K562 (cell line): ENCODE data around the gene SEC14L1. TPM values are rescaled to one million over a fixed set of nuclear protein-coding genes. Genes with fewer than 3 reads are reported as not detected.

Experiments used
- CEBPG ChIP-seq, 3 experiments: fragments of 200-800 bp in 1 of 3; sonication (Bioruptor generic) in 1 of 3; sonication (generic) in 1 of 3; formaldehyde crosslinking in 1 of 3; IDR thresholded peaks in 2 of 3; conservative IDR thresholded peaks in 1 of 3; 2 replicates each; pipeline versions ENCODE4 v1.6.1 to v1.8.0; 2016 to 2022; ENCODE audit warnings: missing compliant biosample characterization in 2 of 3, missing genetic modification characterization in 2 of 3, mild to moderate bottlenecking in 1 of 3, missing genetic modification reagents in 1 of 3
- CTCF ChIP-seq, 3 experiments: IDR thresholded peaks in 2 of 3; conservative IDR thresholded peaks in 1 of 3; 2 replicates each; pipeline ENCODE4 v1.5.1; 2011 to 2012; ENCODE audit warnings: low read length in 3 of 3, mild to moderate bottlenecking in 3 of 3, control low read depth in 2 of 3, improper control_type of control experiment in 1 of 3, inconsistent platforms in 1 of 3, low read depth in 1 of 3, mixed read lengths in 1 of 3, moderate library complexity in 1 of 3; ENCODE audit not compliant: insufficient read depth in 2 of 3
- E2F8 ChIP-seq: fragments of 450-650 bp; IDR thresholded peaks from 2 replicates; pipeline ENCODE4 v1.7.1; 2018; ENCODE audit warnings: mild to moderate bottlenecking, low read depth; ENCODE audit not compliant: partially characterized antibody
- GATAD2A ChIP-seq: fragments of 450-650 bp; IDR thresholded peaks from 2 replicates; pipeline ENCODE4 v1.6.1; 2017
- ILK ChIP-seq: fragments of 450-650 bp; IDR thresholded peaks from 2 replicates; pipeline ENCODE4 v1.6.1; 2016; ENCODE audit warnings: missing genetic modification characterization, low read depth, mild to moderate bottlenecking, missing compliant biosample characterization, moderate library complexity, borderline replicate concordance
- MXI1 ChIP-seq: IDR thresholded peaks from 2 replicates; pipeline ENCODE4 v1.6.1; 2011; ENCODE audit warnings: low read depth, mild to moderate bottlenecking, improper control_type of control experiment, low read length
- NR4A1 ChIP-seq, 2 experiments: fragments of 250-450 bp in 1 of 2; fragments of 450-650 bp in 1 of 2; sonication (Bioruptor Pico) in 1 of 2; IDR thresholded peaks; 2 replicates each; pipeline versions ENCODE4 v1.4.0 to v1.6.1; 2016 to 2020; ENCODE audit warnings: mild to moderate bottlenecking in 2 of 2, missing compliant biosample characterization in 1 of 2, missing genetic modification characterization in 1 of 2, moderate library complexity in 1 of 2
- PHTF2 ChIP-seq: fragments of 250-450 bp; sonication (Bioruptor Pico); IDR thresholded peaks from 2 replicates; pipeline ENCODE4 v1.5.0; 2021; ENCODE audit warnings: mild to moderate bottlenecking
- POLR3G ChIP-seq: IDR thresholded peaks from 2 replicates; pipeline ENCODE4 v1.6.1; 2011; ENCODE audit not compliant: insufficient read length, insufficient replicate concordance; ENCODE audit errors: extremely low read depth
- SP2 ChIP-seq: IDR thresholded peaks from 2 replicates; pipeline ENCODE4 v1.6.1; 2011; ENCODE audit warnings: mild to moderate bottlenecking, low read depth, low read length, moderate library complexity; ENCODE audit not compliant: poor library complexity, severe bottlenecking; ENCODE audit errors: extremely low read depth
- ZBTB33 ChIP-seq: sonication (generic); formaldehyde crosslinking; IDR thresholded peaks from 2 replicates; pipeline ENCODE4 v1.8.1; 2023; ENCODE audit warnings: mild to moderate bottlenecking, missing genetic modification reagents
- ZBTB43 ChIP-seq: sonication (generic); formaldehyde crosslinking; IDR thresholded peaks from 2 replicates; pipeline ENCODE4 v1.8.0; 2023; ENCODE audit warnings: mild to moderate bottlenecking, missing genetic modification reagents
- polyA plus RNA-seq, 8 experiments: library from polyadenylated mRNA; depleted of rRNA in 4 of 8; stranded (reverse) in 5 of 8; unstranded in 3 of 8; fragments of >200 nt; fragmentation: Nextera tagmentation in 2 of 8; fragmentation: Illumina TruSeq in 1 of 8; extraction: Ambion mirVana in 2 of 8; extraction: Trizol in 1 of 8; gene quantifications; 2 replicates each; pipeline versions ENCODE4 v1.2.1 to v1.2.3, GENCODE V29; 2011 to 2014; ENCODE audit warnings: inconsistent platforms in 1 of 8, missing spikeins in 1 of 8
- total RNA-seq, 7 experiments: library from RNA; depleted of rRNA in 6 of 7; stranded (reverse); fragments of >200 nt in 6 of 7; fragmentation: Illumina TruSeq in 2 of 7; extraction: Trizol in 2 of 7; gene quantifications; 2 replicates each; pipeline versions ENCODE4 v1.2.1 to v1.2.3, GENCODE V29; 2011 to 2021; ENCODE audit warnings: low replicate concordance in 1 of 7
- TF ChIP-seq, protein P1 (sequence below): sonication (generic); formaldehyde crosslinking; IDR thresholded peaks from 2 replicates; pipeline ENCODE4 v1.8.0; 2022; ENCODE audit warnings: missing genetic modification reagents, mild to moderate bottlenecking, borderline replicate concordance
- TF ChIP-seq, protein P2 (sequence below), 2 experiments: fragments of 450-650 bp in 1 of 2; sonication (generic) in 1 of 2; formaldehyde crosslinking in 1 of 2; IDR thresholded peaks in 1 of 2; conservative IDR thresholded peaks in 1 of 2; 2 replicates each; pipeline versions ENCODE4 v1.6.1 to v1.8.1; 2016 to 2023; ENCODE audit warnings: mild to moderate bottlenecking in 2 of 2, moderate library complexity in 2 of 2, inconsistent platforms in 1 of 2, missing genetic modification reagents in 1 of 2

Gene SEC14L1
- total and polyA plus RNA-seq, 9 of the 15 experiments (the other 6 are each of a cell fraction or from before 2014, with no cell fraction given) = 3.1 to 39.7 (median 15.2) TPM

GRCh38 chr17:77096570-77097214 lies 44.1 kb upstream of the SEC14L1 start (continued):
- peak; percentile 53 to 88 (median 59); a peak in 5 of 6 replicates for TF ChIP-seq CTCF (IDR thresholded peaks at IDR 0.05 in 2 of 3, conservative IDR thresholded peaks at IDR 0.05 in 1 of 3; ENCODE audit: insufficient read depth in 2 of 3, low read depth in 1 of 3, low read length in 3 of 3)
- no peak for TF ChIP-seq ZBTB33 (CRISPR knock-in tag)
- no peak for TF ChIP-seq SP2
- TF ChIP-seq ILK (tag) = no peak
- no peak for TF ChIP-seq MXI1
- TF ChIP-seq POLR3G = no peak
- TF ChIP-seq, protein P1, sequence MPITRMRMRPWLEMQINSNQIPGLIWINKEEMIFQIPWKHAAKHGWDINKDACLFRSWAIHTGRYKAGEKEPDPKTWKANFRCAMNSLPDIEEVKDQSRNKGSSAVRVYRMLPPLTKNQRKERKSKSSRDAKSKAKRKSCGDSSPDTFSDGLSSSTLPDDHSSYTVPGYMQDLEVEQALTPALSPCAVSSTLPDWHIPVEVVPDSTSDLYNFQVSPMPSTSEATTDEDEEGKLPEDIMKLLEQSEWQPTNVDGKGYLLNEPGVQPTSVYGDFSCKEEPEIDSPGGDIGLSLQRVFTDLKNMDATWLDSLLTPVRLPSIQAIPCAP (CRISPR knock-in tag) = no peak
- no peak for TF ChIP-seq E2F8
- no peak for TF ChIP-seq GATAD2A
- TF ChIP-seq NR4A1 (CRISPR knock-in tag; IDR thresholded peaks at IDR 0.05) = no peak
- TF ChIP-seq NR4A1 (tag; IDR thresholded peaks at IDR 0.05) = no peak
- TF ChIP-seq ZBTB43 (CRISPR knock-in tag) = no peak
- TF ChIP-seq, protein P2, sequence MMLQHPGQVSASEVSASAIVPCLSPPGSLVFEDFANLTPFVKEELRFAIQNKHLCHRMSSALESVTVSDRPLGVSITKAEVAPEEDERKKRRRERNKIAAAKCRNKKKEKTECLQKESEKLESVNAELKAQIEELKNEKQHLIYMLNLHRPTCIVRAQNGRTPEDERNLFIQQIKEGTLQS (IDR thresholded peaks at IDR 0.05) = peak; percentile 47; the same call in 1 of the 2 replicates
- TF ChIP-seq, protein P2 (CRISPR knock-in tag; conservative IDR thresholded peaks at IDR 0.05) = no peak
- no peak for TF ChIP-seq CEBPG (CRISPR knock-in tag; IDR thresholded peaks at IDR 0.05)
- TF ChIP-seq CEBPG (tag; conservative IDR thresholded peaks at IDR 0.05 in 1 of 2, IDR thresholded peaks at IDR 0.05 in 1 of 2) = peak; percentile 14 to 39; a peak in 1 of 4 replicates
- TF ChIP-seq PHTF2 (CRISPR knock-in tag) = no peak
